HG02798 (cell line): ENCODE data around the gene PKP3.
"Not testable (repeated sequence)": the region's sequence is repeated elsewhere in the genome, so short reads cannot be mapped to it uniquely, and the experiment has no call there.

ENCODE experiments used
- ATAC-seq: cut with Tn5 transposase; IDR thresholded peaks from one replicate; pipeline ENCODE4 v1.9.1; 2021; ENCODE audit warnings: mild to moderate bottlenecking; ENCODE audit not compliant: unreplicated experiment, poor library complexity

PKP3 gene, protein sequence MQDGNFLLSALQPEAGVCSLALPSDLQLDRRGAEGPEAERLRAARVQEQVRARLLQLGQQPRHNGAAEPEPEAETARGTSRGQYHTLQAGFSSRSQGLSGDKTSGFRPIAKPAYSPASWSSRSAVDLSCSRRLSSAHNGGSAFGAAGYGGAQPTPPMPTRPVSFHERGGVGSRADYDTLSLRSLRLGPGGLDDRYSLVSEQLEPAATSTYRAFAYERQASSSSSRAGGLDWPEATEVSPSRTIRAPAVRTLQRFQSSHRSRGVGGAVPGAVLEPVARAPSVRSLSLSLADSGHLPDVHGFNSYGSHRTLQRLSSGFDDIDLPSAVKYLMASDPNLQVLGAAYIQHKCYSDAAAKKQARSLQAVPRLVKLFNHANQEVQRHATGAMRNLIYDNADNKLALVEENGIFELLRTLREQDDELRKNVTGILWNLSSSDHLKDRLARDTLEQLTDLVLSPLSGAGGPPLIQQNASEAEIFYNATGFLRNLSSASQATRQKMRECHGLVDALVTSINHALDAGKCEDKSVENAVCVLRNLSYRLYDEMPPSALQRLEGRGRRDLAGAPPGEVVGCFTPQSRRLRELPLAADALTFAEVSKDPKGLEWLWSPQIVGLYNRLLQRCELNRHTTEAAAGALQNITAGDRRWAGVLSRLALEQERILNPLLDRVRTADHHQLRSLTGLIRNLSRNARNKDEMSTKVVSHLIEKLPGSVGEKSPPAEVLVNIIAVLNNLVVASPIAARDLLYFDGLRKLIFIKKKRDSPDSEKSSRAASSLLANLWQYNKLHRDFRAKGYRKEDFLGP

GRCh38 chr11:394034-394857 is at the start of gene PKP3:
Gene PKP3 (plus strand): TSS chr11:394209. CDS start chr11:394293, 84 bp downstream.
- no peak for ATAC-seq

- ATAC-seq, result no peak
These were observed 49.0 kb upstream of the PKP3 start for GRCh38 chr11:344836-345578.

- no peak for ATAC-seq
These were observed 47.5 kb upstream of the PKP3 start for GRCh38 chr11:346529-346928.

- ATAC-seq, result not testable (repeated sequence)
These were observed 44.6 kb upstream of the PKP3 start for GRCh38 chr11:349270-349954.

DNA sequence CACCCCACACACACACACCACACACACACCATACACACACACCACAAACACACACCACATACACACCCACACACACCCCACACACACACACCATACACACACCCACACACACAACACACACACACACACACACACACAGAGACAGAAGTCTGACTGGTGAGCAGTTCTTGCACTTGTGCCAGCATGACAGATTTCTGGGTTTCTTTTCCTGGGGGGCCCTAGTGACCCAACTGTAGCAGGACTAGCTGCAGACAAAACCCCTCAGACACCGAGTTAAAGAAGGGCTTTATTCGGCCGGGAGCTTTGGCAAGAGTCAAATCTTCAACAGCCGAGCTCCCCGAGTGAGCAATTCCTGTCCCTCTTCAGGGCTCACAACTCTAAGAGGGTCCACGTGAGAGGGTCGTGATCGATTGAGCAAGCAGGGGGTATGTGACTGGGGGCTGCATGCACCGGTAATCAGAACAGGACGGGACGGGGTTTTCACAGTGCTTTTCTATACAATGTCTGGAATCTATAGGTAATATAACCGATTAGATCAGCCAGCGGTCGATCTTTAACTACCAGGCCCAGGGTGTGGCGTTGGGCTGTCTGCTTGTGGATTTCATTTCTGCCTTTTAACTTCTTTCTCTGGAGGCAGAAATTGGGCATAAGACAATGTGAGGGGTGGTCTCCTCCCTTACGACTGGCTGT is 43.8 kb upstream of the PKP3 start:
- not testable (repeated sequence) for ATAC-seq

DNA sequence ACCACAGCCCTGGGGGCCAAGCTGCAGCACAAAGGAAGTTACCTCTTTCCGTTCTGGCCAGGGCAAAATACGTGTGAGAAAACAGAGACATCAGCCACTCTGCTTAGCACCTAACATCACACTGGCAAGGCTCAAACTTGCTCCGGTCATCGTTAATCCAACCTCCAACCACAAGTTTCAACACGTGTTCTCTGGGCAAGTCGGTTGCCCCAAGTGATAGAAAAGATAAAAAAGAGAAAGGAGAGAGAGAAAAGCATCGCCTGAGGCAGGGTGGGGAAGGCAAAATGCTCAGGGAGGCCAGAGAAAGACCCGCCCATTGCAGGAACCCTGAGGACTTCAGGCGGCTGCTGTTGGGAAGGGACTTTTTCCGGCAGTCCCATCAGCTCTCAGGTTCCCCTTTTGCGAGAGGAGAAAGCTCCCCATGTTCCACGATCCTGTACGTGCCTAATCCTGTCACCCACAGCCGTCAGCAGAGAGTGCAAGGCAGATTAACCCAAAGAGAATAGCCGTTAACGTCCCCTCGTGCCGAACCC is 43.2 kb upstream of the PKP3 start:
- peak; percentile 57 for ATAC-seq

DNA sequence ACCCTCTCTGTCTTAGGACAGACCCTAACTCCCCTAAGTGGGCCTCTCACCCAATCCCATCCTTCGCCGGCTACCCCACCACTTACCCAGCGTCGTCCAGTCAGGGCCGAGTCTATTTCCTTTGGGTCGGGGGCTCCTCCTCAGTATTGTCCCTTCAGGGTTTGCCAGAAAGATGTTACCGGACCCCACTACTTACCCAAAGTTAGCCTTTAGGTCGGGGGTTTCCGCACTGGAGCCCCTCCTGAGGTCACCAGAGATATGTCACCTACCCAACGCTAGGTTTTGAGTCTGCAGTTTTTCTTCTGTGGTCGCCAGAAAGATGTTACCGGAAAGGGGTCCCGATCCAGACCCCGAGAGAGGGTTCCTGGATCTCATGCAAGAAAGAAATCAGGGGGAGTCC is 42.6 kb upstream of the PKP3 start:
- no peak for ATAC-seq

GRCh38 chr11:352456-353031 is 41.5 kb upstream of the PKP3 start:
- no peak for ATAC-seq

DNA sequence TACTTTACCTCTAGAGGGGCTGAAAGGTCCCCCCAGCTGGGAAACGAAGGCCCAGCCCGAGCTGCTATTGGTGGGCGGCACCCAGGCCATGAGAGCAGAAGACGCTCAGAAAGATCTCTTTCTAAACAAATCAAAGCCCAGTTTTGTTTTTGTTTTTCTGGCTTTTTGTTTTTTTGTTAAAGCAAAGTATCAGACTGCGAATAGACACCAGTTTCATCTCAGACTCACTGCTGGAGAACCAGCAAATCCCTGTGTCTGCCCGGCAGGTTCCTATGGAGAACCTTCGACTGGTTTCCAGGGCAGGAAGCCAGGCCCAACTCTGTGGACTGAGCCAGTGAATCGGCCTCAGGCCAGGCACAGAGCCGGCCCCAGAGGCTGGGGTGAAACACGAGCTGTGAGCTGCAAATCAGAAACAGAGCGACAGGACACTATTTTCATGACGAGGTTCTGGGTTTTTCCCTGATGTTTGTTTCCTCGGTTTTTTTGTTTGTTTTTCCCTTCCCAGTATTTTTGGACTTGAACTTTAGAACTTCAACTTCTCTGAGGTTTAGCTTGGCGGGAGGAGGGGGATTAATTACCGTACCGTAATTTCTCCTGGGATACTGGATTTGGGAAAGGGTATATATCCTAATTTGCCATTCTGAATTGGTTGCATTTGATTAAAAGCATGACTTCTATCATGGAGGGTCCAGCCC is 40.7 kb upstream of the PKP3 start:
- ATAC-seq, result no peak

DNA sequence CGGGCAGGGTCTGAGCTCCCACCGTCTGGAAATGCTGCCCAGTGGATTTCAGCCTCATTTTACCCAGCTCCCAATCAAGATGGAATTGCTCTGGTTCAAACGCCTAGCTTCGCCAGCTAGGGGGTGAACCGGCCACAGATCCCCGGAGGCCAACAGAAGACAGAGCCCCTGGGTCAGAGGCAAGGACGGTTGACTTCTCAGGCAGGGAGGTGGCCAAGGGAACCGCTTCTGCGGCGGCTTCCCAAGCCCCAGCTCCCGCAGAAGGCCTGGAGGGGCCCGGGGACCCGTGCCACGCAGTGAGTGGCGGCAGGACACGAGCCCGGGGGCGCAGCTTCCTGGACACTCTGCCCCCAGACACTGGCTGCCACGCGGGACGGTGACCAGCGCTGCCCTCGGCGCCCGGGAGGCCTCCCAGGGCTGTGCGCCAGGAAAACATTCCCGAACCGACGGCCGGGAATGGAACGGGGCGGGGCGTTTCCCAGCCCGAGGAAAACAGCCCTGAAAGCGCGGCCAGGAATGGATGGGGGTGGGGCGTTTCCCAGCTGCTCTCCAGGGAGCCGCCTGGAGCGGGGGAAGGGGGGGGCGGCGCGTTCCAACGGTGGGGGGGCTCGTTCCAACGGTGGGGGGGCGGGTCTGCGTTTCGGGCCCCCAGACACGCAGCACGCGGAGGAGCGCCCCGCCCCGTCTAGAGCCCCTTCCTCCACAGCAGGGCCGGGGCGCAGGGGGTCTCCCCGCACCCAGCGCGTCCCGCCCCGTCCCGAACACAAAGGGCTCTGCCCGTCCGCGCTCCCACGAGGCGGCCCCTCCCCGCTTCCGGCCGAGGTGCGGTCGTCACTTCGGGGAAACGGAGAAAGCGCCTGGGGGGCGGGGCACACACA is 38.2 kb upstream of the PKP3 start:
- peak; percentile 60 for ATAC-seq

GRCh38 chr11:356610-357009 is 37.4 kb upstream of the PKP3 start:
- no peak for ATAC-seq

DNA sequence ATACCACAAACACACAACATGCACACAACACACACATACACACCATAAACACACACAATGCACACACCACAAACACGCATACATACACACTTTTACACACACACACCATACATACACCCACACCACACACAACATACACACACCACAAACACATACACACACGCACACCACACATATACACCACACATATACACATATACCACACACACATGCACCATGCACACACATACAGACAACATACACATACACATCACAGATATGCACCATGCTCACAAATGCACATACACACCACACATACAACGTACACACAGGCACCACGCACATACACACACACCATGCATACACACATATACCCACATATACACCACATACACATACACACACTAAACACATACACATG is 36.4 kb upstream of the PKP3 start:
- ATAC-seq, result no peak

- no peak for ATAC-seq
These were observed 35.7 kb upstream of the PKP3 start for GRCh38 chr11:358129-358800.

DNA sequence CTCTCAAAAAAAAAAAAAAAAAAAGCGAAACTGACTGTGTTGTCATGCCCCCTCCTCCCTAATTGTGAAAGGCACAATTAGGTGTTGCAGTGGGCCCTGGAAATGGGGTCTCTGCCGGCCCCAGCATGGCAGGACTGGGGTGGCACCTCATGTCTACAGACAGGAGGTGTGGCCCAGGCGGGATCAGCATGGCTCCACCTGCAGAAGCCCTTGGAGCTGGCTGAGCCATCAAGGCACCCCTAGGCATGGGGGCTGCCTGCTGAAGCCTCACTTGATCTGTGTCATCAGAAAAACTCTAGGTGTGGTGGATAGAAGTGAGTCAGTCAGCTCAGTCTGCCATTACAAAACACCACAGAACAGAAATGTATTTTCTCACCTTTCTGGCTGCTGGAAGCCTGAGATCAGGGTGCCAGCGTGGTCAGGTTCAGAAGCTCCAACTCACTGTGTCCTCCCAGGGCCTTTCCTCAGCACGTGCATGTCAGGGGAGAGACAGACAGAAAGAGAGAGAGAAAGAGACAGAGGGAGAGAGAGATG is 34.8 kb upstream of the PKP3 start:
- no peak for ATAC-seq

DNA sequence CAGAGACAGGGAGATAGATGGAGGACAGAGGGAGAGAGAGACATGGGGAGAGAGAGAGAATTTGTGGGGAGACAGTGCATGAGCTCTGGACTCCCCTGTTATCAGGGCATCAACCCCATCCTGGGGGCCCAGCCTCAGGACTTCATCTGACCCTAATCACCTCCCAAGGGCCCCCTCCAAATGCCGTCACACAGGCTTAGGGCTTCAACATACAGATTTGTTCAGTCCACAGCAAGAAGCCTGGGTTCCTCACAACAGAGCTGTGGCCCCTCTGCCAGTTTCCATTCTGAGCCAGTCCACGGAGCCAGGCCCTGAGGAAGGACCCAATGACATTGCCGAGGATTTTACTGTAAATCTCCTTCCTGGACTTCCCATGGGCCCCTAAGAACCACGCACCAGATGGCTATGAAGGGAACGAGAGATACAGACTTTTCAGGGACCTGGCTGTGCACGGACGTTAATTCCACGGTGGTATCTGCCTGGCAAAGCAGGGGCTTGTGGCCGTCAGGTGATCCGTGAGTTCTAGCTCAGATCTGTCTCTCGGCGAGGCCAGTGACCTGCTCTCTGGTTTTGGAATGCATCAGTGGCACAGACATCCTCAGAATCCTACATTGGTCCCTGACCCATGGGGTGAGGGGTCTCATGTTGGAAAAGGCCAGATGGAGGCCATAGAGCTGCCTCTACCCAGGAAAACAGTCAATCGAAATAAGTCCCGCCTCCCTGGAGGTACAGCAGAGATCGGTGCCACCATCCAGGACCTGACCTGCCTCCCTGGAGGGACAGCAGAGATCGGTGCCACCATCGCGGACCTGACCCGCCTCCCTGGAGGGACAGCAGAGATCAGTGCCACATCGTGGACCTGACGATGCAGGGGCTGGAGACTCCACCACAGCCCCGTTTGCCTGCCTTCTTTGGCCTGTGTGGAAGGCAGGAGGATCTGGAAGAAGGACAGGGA is 33.4 kb upstream of the PKP3 start:
- no peak for ATAC-seq
